AG20443 (cell line): ENCODE data around the gene MYCBPAP.

ENCODE experiments used
- DNase-seq: peaks from one replicate; pipeline ENCODE4 v3.0.0; 2012; ENCODE audit warnings: low spot score, mixed read lengths

Gene MYCBPAP

GRCh38 chr17:50491505-50491904, 16.7 kb upstream of the MYCBPAP start:
- DNase-seq, result no peak

GRCh38 chr17:50492214-50492613, 16.0 kb upstream of the MYCBPAP start:
- no peak for DNase-seq

GRCh38 chr17:50493744-50494143, 14.5 kb upstream of the MYCBPAP start:
- DNase-seq, result no peak

GRCh38 chr17:50495217-50495823, 12.9 kb upstream of the MYCBPAP start:
- DNase-seq, result no peak

- DNase-seq, result no peak
Observed at GRCh38 chr17:50495918-50496317, 12.3 kb upstream of the MYCBPAP start.

GRCh38 chr17:50498021-50498874, 10.0 kb upstream of the MYCBPAP start:
- DNase-seq, result no peak

GRCh38 chr17:50499270-50499669, 9.0 kb upstream of the MYCBPAP start:
- DNase-seq, result no peak

GRCh38 chr17:50499721-50500120, 8.5 kb upstream of the MYCBPAP start:
- no peak for DNase-seq

- DNase-seq, result no peak
Observed at GRCh38 chr17:50501054-50501453, 7.2 kb upstream of the MYCBPAP start.

- DNase-seq, result no peak
Observed at GRCh38 chr17:50502301-50502990, 5.8 kb upstream of the MYCBPAP start.

GRCh38 chr17:50505591-50506130, 2.6 kb upstream of the MYCBPAP start:
- no peak for DNase-seq

- DNase-seq, result no peak
Observed at GRCh38 chr17:50506298-50506697, 1.9 kb upstream of the MYCBPAP start.

GRCh38 chr17:50508573-50509460, 578 bp downstream of the MYCBPAP start:
- DNase-seq, result no peak

GRCh38 chr17:50511058-50511457, 2.8 kb downstream of the MYCBPAP start:
- no peak for DNase-seq

GRCh38 chr17:50513495-50513894, 5.3 kb downstream of the MYCBPAP start:
- no peak for DNase-seq

- DNase-seq, result no peak
Observed at GRCh38 chr17:50514388-50514787, 6.1 kb downstream of the MYCBPAP start.

- DNase-seq, result peak; percentile 43
Observed at GRCh38 chr17:50514936-50515702, 6.9 kb downstream of the MYCBPAP start.

- no peak for DNase-seq
Observed at GRCh38 chr17:50517011-50517410, 8.8 kb downstream of the MYCBPAP start.

GRCh38 chr17:50517504-50518383, 9.5 kb downstream of the MYCBPAP start:
- DNase-seq, result no peak
